HG02852 (cell line): ENCODE results near the gene M1AP.

ENCODE experiments used
- ATAC-seq: cut with Tn5 transposase; IDR thresholded peaks from one replicate; pipeline ENCODE4 v1.9.1; 2021; ENCODE audit warnings: mild to moderate bottlenecking, moderate library complexity; ENCODE audit not compliant: unreplicated experiment

M1AP gene

GRCh38 chr2:74648009-74648443 is at the start of gene M1AP:
Gene M1AP (minus strand): TSS chr2:74648330. CDS start chr2:74640275, 8,055 bp downstream.
- ATAC-seq, result no peak

DNA sequence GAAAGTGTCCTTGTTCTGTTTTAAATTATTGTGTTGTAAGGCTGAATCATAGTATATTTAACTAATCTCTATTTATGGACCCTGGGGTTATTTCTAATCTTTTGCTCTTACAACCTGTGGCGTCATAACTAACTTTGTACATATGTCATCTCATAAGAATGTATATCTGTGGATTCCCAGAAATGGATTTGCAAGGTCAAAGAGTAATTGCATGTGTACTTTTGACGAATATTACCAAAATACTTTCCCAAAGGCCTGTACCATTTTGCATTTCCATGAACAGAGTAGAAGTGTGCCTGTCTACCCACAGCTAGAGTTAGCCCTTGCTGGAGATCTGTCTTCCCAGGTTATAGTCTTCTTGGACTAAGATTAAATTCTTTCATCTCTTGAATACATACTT is 48.7 kb upstream of the M1AP start:
- no peak for ATAC-seq

- no peak for ATAC-seq
These were observed 47.5 kb upstream of the M1AP start for GRCh38 chr2:74695663-74696062.

DNA sequence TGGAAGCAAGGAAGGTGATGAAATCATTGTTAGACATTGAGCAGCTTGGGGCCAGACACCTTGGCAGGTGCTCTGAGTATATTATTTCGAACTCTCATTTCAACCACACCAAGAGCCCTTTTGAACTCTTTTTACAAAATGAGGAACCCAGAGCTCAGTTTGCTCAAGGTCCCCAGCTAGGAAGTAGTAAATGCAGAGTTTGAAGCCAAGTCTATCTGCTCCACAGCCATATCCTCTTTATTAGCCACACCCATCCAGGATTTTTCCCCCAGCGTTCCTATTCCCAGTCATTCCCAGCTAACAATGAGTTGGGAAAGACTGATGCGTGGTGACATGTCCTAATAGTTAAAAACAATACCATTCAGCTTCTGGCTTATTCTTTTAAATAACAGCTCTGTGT is 46.2 kb upstream of the M1AP start:
- ATAC-seq, result no peak

DNA sequence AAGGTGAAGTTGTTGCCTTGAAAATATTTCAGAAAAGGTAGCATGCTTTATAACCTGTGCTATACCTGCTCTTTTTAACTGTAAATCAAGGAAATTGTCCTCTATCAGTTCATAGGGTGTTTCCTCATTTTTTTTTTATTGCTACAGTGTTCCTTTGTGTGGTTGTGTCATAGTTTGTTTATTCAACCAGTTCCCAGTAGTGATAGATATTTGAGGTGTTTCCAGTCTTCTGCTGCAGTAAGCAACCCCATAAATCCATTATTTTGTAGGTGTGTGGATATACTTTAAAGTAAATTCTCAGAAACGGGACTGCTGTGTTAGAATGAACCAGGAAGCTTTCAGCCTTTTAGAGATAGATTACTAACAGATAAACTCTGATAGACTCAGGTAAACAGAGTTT is 45.5 kb upstream of the M1AP start:
- ATAC-seq, result no peak

DNA sequence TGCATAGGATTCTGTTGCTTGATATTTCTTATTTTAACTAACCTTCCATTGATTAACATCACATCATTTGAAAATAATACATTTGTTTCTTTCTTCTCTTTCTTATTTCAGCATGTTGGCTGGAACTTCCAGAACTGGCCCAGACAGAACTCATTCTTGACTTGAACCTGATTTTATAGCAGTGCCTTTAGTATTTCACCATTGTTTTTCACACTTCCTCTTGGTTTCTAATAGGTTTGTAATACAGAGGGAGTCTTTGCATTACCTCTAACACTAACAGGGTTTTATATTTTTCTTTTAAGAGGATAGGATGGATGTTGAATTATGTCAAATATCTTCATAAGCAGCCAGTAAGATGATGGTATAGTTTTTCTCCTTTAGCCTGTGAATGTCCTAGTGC is 45.1 kb upstream of the M1AP start:
- ATAC-seq, result no peak

- ATAC-seq, result no peak
These were observed 43.8 kb upstream of the M1AP start for GRCh38 chr2:74691929-74692328.

GRCh38 chr2:74690571-74690970 is 42.4 kb upstream of the M1AP start:
- peak; percentile 67 for ATAC-seq

GRCh38 chr2:74689671-74690070 is 41.5 kb upstream of the M1AP start:
- no peak for ATAC-seq

DNA sequence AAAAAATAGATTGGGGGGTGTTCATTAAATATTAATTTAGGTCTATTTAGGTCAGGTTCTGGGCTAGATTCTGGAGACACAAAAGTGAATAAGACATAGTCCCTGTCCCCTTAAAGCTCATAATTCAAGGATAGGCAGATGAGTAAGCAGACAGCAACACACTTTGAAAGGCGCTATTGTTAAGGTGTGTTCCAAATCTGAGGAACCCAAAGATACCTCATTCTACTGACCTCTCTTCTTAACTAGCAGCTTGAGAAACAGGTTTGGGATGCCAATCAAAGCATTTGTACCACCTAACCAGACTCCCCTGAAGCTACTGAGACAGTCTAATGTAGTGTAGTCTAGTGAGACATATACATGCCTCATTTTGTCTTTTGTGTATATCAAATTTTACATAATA is 40.8 kb upstream of the M1AP start:
- no peak for ATAC-seq

DNA sequence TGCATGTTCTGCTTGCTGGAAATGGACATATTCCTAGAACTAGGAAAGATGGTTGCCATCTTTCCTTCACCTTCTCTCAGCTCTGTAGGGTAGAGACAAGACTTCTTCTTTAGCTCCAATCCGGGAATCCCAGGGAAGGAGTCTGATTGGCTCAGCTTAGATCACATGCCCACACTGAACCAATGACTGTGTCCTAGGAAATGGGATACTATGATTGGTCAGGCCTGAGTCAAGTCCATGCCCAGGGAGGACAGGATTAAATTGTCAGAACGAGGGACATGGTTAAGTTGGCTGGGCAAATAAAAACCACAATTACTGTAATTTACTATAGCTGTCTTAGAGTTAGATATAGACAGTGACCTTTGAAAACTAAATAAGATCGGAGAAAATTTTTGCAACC is 37.3 kb upstream of the M1AP start:
- ATAC-seq, result no peak

GRCh38 chr2:74682501-74682900 is 34.4 kb upstream of the M1AP start:
- ATAC-seq, result no peak

DNA sequence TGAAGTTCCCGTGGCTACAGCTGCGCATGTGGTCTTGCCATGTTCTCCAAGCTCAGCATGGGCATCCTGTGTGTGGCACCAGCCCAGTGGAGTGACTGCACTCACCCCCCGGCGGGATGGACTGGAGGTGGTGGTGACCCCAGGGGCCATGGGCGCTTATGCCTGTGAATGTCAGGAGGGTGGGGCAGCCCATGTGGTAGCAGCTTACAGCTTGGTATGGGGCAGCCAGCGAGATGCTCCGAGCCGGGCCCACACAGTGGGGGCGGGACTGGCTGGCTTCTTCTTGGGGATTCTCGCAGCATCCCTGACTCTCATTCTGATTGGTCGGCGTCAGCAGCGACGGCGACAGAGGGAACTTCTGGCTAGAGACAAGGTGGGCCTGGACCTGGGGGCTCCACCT is 31.5 kb upstream of the M1AP start:
- no peak for ATAC-seq

GRCh38 chr2:74676331-74676730 is 28.2 kb upstream of the M1AP start:
- ATAC-seq, result no peak

DNA sequence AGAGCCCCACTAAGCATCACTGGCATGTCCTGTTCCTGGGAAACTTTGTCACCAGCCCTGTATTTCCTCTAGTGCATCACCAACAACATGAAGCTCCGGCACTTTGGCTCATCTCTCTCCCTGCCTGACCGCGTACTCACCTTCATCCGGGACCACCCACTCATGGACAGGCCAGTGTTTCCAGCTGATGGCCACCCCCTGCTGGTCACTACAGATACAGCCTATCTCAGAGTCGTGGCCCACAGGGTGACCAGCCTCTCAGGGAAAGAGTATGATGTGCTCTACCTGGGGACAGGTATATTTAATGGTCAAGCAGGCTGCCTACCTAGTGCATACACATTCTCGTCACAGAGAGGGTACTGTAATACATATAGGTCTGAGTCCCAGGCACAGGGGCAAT is 27.0 kb upstream of the M1AP start:
- ATAC-seq, result no peak

- ATAC-seq, result no peak
These were observed 25.8 kb upstream of the M1AP start for GRCh38 chr2:74673826-74674528.

DNA sequence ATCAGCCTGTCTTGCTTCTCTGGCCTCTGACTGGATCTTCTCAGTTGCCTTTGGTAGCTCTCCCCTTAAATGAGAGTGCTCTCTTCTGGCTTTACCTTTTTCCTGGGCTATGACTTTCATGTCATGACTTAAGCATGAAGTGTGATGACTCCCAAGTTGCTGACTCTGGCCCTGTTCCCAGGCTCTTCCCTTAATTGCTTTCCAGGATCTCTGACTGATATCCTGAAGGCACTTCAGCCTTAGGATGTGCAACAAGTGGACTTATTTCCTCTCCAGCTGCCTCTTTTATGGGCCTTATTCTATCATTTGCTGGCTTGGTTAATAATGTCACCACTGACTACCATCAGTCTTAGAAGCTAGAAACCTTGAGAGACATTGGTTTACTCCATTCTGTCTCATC is 23.3 kb upstream of the M1AP start:
- no peak for ATAC-seq

- no peak for ATAC-seq
These were observed 22.1 kb upstream of the M1AP start for GRCh38 chr2:74670263-74670662.

- no peak for ATAC-seq
These were observed 20.0 kb upstream of the M1AP start for GRCh38 chr2:74668087-74668486.

DNA sequence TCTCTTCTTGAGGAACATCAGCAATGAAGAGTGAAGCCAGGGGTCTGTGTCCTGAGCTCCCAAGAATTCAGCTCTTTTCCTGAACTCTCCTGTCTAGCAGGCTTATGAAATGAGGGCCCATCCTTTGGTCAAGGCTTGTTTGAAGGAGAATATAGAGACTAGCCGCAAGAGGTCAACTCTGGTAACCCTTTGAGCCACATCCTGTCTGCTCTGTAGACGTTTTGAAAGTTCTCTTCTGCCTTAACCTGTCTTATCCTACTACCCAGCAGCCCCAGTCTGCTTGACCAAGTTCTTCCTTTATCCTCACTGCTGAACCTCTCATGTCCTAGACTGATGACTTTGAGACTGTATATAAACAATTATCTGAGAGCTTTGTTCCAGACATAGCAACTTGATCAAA is 11.3 kb upstream of the M1AP start:
- no peak for ATAC-seq

DNA sequence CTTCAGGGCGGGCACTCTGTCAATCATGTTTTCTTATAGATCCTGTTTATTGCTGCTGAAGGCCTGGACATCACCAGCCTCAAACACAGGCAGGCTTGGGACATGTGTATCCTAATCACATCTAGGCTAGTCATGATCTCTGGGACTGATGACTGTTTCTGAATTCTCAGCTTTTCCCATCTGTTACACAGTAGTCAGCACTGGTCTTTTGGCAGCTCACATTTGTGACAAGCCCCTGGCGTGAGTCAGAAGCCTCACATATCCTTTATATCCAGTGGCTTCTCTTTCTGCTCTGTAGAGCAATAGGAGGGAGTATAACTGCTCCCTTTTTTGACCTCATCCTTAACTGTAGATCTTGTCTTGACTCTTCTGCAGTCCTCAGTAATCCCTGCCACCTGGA is 10.4 kb upstream of the M1AP start:
- no peak for ATAC-seq

- no peak for ATAC-seq
These were observed 7.4 kb upstream of the M1AP start for GRCh38 chr2:74655579-74655978.
